ENCODE data around the gene KRTAP6-3.

The KRTAP6-3 gene

GRCh38 chr21:30628109-30628508 is 35.9 kb downstream of the KRTAP6-3 start:
- no peak for DNase-seq

DNA sequence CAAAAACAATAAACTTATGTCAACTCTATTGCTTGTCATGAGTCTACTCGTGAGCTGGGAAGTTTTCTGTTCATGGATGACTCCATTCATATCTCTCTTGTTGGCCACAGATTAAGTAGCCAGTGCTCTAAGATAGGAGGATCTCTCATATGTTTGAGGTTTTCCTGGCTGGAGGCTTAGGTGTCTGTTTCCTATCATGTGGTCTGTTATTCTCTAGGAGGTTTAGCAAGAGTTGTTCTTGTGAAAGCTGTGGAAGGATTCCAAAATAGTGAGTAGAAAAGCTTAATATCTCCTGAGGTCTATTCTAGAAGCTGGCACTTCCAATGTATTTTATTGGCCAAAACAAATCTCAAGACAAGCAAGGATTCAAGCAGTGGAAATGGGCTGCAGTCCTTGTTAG is 37.0 kb downstream of the KRTAP6-3 start:
- peak; percentile 43 to 51 for DNase-seq

DNA sequence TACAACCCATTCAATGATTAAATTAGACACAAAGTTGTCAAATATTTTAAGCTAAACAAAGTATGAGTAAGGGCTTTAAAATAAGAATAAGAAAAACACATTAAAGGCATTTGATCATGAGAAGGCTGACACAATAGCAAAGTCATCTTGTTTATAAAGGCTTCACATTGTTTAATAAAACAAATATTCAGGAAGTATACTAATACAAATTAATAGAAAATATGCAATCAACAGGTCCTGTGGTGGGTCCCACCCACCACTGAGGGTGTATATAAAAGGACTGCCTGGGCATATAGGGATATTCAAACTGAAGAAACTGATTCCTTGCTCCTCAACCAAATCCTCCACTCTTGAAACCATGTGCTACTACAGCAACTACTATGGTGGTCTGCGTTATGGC is 42.7 kb downstream of the KRTAP6-3 start, which contains the start of gene KRTAP20-2:
Gene KRTAP20-2 (plus strand): TSS at position 301 of the 400 bp plus-strand sequence. CDS start 58 bp downstream, at position 359.
- DNase-seq: no peak

DNA sequence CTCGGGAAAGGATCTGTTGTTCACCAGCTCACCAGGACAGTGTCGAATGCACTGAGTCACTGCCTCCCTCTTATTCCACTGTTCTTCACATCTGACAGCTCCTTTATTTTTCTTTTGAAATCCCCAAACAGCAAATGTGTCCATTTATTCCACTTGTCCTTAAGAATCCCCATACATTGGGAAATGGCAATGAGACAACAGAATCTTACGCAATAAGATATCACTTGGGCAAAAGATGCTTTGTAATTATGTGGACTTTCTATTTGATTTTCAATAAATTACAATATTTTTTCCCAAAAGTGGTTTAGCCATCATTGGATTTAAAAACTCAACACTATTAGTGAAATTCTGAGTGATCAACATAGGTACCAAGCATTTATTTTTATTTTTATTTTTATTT is 46.4 kb downstream of the KRTAP6-3 start:
- no peak for DNase-seq

DNA sequence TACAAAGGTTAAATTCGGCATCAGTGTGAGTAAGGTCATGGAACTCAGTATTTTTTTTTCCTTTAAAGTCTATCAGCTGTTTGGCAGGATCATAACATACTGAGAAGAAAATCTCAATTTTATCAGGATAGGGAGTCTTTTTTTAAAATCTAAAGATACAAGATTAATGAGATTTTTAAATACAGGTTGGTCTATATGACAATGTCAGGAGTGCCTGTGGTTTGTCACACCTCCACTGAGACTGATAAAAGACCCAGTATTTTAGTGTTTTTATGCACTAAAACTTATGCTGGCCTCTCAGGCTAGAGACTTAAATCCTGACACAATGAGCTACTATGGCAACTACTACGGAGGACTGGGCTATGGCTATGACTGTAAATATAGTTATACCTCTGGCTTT is 50.3 kb downstream of the KRTAP6-3 start, which contains the start of gene KRTAP20-3:
Gene KRTAP20-3 (plus strand): TSS at position 301 of the 400 bp plus-strand sequence.
- DNase-seq: no peak
